Measurements from ENCODE around the gene HDAC9.

The HDAC9 gene

GRCh38 chr7:18702071-18702829, 206.7 kb downstream of the HDAC9 start:
- Histone ChIP-seq H4K20me1 (ENCODE audit: insufficient read depth) (no peaks in the 10 kb centered on the region), H3K9ac (no peak overlapping the region), H3K27me3 (ENCODE audit: insufficient read depth, low read depth) (no peaks in the 10 kb centered on the region), H3K4me3 (IDR thresholded peaks at IDR 0.05; ENCODE audit: insufficient read depth, low read depth, low read length) (no peak overlapping the region), H3K36me3 (ENCODE audit: insufficient read depth) (no peaks in the 10 kb centered on the region), H3K4me2 (no peak overlapping the region), H3K4me1 (ENCODE audit: low read depth, poor library complexity, severe bottlenecking) (no peaks in the 10 kb centered on the region), H3K27ac (no peak overlapping the region), H3K79me2 (ENCODE audit: insufficient read depth, low read depth) (no peaks in the 10 kb centered on the region), H2AFZ (ENCODE audit: low read depth) (no peak overlapping the region)
- no peak for TF ChIP-seq CTCF (conservative IDR thresholded peaks at IDR 0.05; ENCODE audit: low read depth, low read length)

DNA sequence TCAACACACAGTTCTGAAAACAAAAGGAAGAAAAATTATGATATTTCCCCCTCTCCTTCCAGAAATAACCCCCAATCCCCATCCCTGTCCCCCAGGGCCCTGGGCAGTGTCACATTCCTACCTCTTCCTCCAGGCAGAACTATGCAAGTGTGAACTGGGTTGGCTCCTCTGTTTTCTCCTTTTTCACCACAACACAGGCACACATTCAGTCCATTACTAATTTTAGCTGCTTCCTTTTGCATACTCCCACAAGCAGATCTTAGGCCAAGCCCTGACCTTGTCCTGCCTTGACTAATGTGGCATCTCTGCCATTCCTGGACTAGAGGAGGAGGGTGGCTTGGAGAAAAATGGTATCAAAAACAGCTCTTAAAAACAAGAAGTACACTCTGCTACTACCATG, 208.1 kb downstream of the HDAC9 start:
- Histone ChIP-seq H2AFZ (ENCODE audit: low read depth) (no peak overlapping the region), H3K27ac (no peak overlapping the region), H3K4me1 (ENCODE audit: low read depth, poor library complexity, severe bottlenecking) (no peaks in the 10 kb centered on the region), H3K36me3 (ENCODE audit: insufficient read depth) (no peaks in the 10 kb centered on the region), H3K4me3 (IDR thresholded peaks at IDR 0.05; ENCODE audit: insufficient read depth, low read depth, low read length) (no peak overlapping the region), H3K9ac (no peak overlapping the region), H3K27me3 (ENCODE audit: insufficient read depth, low read depth) (no peaks in the 10 kb centered on the region), H4K20me1 (ENCODE audit: insufficient read depth) (no peaks in the 10 kb centered on the region), H3K4me2 (no peak overlapping the region), H3K79me2 (ENCODE audit: insufficient read depth, low read depth) (no peaks in the 10 kb centered on the region)
- no peak for TF ChIP-seq CTCF (conservative IDR thresholded peaks at IDR 0.05; ENCODE audit: low read depth, low read length)

GRCh38 chr7:18706670-18707069, 211.1 kb downstream of the HDAC9 start:
- Histone ChIP-seq H3K4me1 (ENCODE audit: low read depth, poor library complexity, severe bottlenecking) (no peaks in the 10 kb centered on the region), H3K79me2 (ENCODE audit: insufficient read depth, low read depth) (no peaks in the 10 kb centered on the region), H3K9ac (no peak overlapping the region), H3K27me3 (ENCODE audit: insufficient read depth, low read depth) (no peaks in the 10 kb centered on the region), H3K4me2 (no peak overlapping the region), H3K4me3 (IDR thresholded peaks at IDR 0.05; ENCODE audit: insufficient read depth, low read depth, low read length) (no peak overlapping the region), H3K36me3 (ENCODE audit: insufficient read depth) (no peaks in the 10 kb centered on the region), H2AFZ (ENCODE audit: low read depth) (no peak overlapping the region), H4K20me1 (ENCODE audit: insufficient read depth) (no peaks in the 10 kb centered on the region), H3K27ac (no peak overlapping the region)
- TF ChIP-seq CTCF (conservative IDR thresholded peaks at IDR 0.05; ENCODE audit: low read depth, low read length): no peak

DNA sequence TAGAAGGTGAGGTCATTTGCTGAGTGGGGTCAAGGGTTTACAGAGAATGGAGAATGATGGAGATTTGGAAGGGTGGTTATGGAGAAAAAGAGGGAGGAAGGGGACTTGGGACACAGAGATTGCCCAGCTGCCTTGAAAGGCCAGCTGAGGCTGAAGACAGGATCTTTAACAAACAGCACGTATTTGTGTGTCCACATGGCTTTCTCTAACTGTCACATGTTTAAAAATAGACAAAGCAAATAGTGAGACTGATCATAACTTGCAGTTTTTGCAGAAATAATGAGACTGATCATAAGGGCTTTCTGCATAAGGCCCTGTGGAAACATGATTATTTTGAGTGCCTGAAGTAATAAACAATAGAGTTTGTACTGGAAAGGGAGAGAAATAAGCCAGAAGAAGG, 212.7 kb downstream of the HDAC9 start:
- Histone ChIP-seq H3K9ac (no peak overlapping the region), H3K36me3 (ENCODE audit: insufficient read depth) (no peaks in the 10 kb centered on the region), H3K4me1 (ENCODE audit: low read depth, poor library complexity, severe bottlenecking) (no peaks in the 10 kb centered on the region), H3K79me2 (ENCODE audit: insufficient read depth, low read depth) (no peaks in the 10 kb centered on the region), H3K27me3 (ENCODE audit: insufficient read depth, low read depth) (no peaks in the 10 kb centered on the region), H3K4me2 (no peak overlapping the region), H4K20me1 (ENCODE audit: insufficient read depth) (no peaks in the 10 kb centered on the region), H3K4me3 (IDR thresholded peaks at IDR 0.05; ENCODE audit: insufficient read depth, low read depth, low read length) (no peak overlapping the region), H2AFZ (ENCODE audit: low read depth) (no peak overlapping the region), H3K27ac (no peak overlapping the region)
- no peak for TF ChIP-seq CTCF (conservative IDR thresholded peaks at IDR 0.05; ENCODE audit: low read depth, low read length)
